Trophoblast cell (in vitro differentiated cells and primary cell): Measurements from ENCODE around the gene KLC1.
A peak's percentile ranks its signal among the peaks of the same experiment; 100 is the strongest.

Experiments
- DNase-seq, 2 donors: peaks; one replicate each; pipeline ENCODE4 v3.0.0-alpha.2; 2016
- H2AFZ ChIP-seq: 2 replicates; pipeline ENCODE4 v1.6.1; 2013; ENCODE audit warnings: low read length, moderate library complexity, mild to moderate bottlenecking; ENCODE audit not compliant: insufficient read depth, poor library complexity
- H2AK5ac ChIP-seq: 2 replicates; pipeline ENCODE4 v1.6.1; 2013; ENCODE audit warnings: mild to moderate bottlenecking, low read length
- H2BK120ac ChIP-seq: 2 replicates; pipeline ENCODE4 v1.6.1; 2013; ENCODE audit warnings: low read length, mild to moderate bottlenecking, moderate library complexity; ENCODE audit not compliant: insufficient read depth, poor library complexity
- H2BK12ac ChIP-seq: 2 replicates; pipeline ENCODE4 v1.6.1; 2013; ENCODE audit warnings: mild to moderate bottlenecking, low read length, moderate library complexity
- H2BK5ac ChIP-seq: 2 replicates; pipeline ENCODE4 v1.6.1; 2013; ENCODE audit warnings: low read length, low read depth, moderate library complexity, mild to moderate bottlenecking; ENCODE audit not compliant: poor library complexity
- H3K14ac ChIP-seq: 2 replicates; pipeline ENCODE4 v1.6.1; 2013; ENCODE audit warnings: mild to moderate bottlenecking, low read length
- H3K18ac ChIP-seq: 2 replicates; pipeline ENCODE4 v1.6.1; 2013; ENCODE audit warnings: mild to moderate bottlenecking, low read length
- H3K23ac ChIP-seq: 2 replicates; pipeline ENCODE4 v1.6.1; 2013; ENCODE audit warnings: low read length
- H3K27ac ChIP-seq: 2 replicates; pipeline ENCODE4 v1.5.1; 2013; ENCODE audit warnings: low read depth, mild to moderate bottlenecking, inconsistent platforms, low read length, moderate library complexity
- H3K27me3 ChIP-seq: 2 replicates; pipeline ENCODE4 v1.6.1; 2013; ENCODE audit warnings: inconsistent platforms, mild to moderate bottlenecking, low read length, moderate library complexity; ENCODE audit not compliant: insufficient read depth
- H3K36me3 ChIP-seq, 2 experiments: 1 replicate in 1 of 2; 2 replicates in 1 of 2; pipeline ENCODE4 v1.6.1; 2013; ENCODE audit warnings: low read length in 2 of 2, mild to moderate bottlenecking in 2 of 2, moderate library complexity in 1 of 2; ENCODE audit not compliant: insufficient read depth in 2 of 2, control insufficient read depth in 1 of 2
- H3K4ac ChIP-seq: 2 replicates; pipeline ENCODE4 v1.6.1; 2013; ENCODE audit warnings: low read depth, mild to moderate bottlenecking, low read length, moderate library complexity
- H3K4me1 ChIP-seq, 2 experiments: 1 replicate in 1 of 2; 2 replicates in 1 of 2; pipeline ENCODE4 v1.6.1; 2013; ENCODE audit warnings: low read length in 2 of 2, mild to moderate bottlenecking in 2 of 2, moderate library complexity in 1 of 2; ENCODE audit not compliant: insufficient read depth in 2 of 2, control insufficient read depth in 1 of 2
- H3K4me2 ChIP-seq: 2 replicates; pipeline ENCODE4 v1.6.1; 2013; ENCODE audit warnings: inconsistent platforms, mild to moderate bottlenecking, low read length, moderate library complexity
- H3K4me3 ChIP-seq: 2 replicates; pipeline ENCODE4 v1.5.1; 2013; ENCODE audit warnings: mild to moderate bottlenecking, low read depth, low read length, inconsistent platforms
- H3K79me1 ChIP-seq: one replicate; pipeline ENCODE4 v1.6.1; 2013; ENCODE audit warnings: low read length
- H3K79me2 ChIP-seq: 2 replicates; pipeline ENCODE4 v1.6.1; 2013; ENCODE audit warnings: low read length, mild to moderate bottlenecking; ENCODE audit not compliant: control insufficient read depth, insufficient read depth, poor library complexity
- H3K9ac ChIP-seq: 2 replicates; pipeline ENCODE4 v1.6.1; 2013; ENCODE audit warnings: mild to moderate bottlenecking, low read length
- H3K9me3 ChIP-seq: 2 replicates; pipeline ENCODE4 v1.6.1; 2013; ENCODE audit warnings: low read depth, mild to moderate bottlenecking, control low read depth, inconsistent platforms, low read length; ENCODE audit not compliant: insufficient read depth
- H4K12ac ChIP-seq: 2 replicates; pipeline ENCODE4 v1.6.1; 2013; ENCODE audit warnings: low read depth, mild to moderate bottlenecking, low read length, moderate library complexity
- H4K8ac ChIP-seq: 2 replicates; pipeline ENCODE4 v1.6.1; 2013; ENCODE audit warnings: low read depth, mild to moderate bottlenecking, low read length, moderate library complexity
- H4K91ac ChIP-seq: one replicate; pipeline ENCODE4 v1.6.1; 2013; ENCODE audit warnings: low read depth, mild to moderate bottlenecking, low read length, moderate library complexity
- WGBS: extraction: QIAGEN DNeasy Blood & Tissue Kit; methylation state at CpG from one replicate; pipeline ENCODE4 v1.1.7; 2013; ENCODE audit warnings: missing lambda C conversion rate; ENCODE audit not compliant: insufficient read length, insufficient coverage; ENCODE audit errors: extremely low coverage; 5-methylcytosine and 5-hydroxymethylcytosine counted together

KLC1 gene

GRCh38 chr14:103671911-103672310 is 42.9 kb downstream of the KLC1 start:
- Histone ChIP-seq H3K23ac (no peak overlapping the region), H3K27me3 (no peaks in the 10 kb centered on the region), H3K18ac (no peak overlapping the region), H3K4me3 (no peak overlapping the region), H2AFZ (no peak overlapping the region), H3K14ac (no peak overlapping the region), H2BK120ac (no peak overlapping the region), H3K4me1 (no peaks in the 10 kb centered on the region), H3K9ac (no peak overlapping the region), H4K12ac (no peak overlapping the region), H3K79me2 (no peaks in the 10 kb centered on the region), H4K91ac (no peak overlapping the region), H3K9me3 (no peaks in the 10 kb centered on the region), H3K36me3 (peaks cover 56 to 68% of the 10 kb centered on the region in 2 experiments), H3K4ac (no peak overlapping the region), H2AK5ac (no peak overlapping the region), H2BK12ac (no peak overlapping the region), H3K4me2 (no peak overlapping the region), H3K27ac (no peak overlapping the region), H3K79me1 (no peaks in the 10 kb centered on the region), H2BK5ac (no peak overlapping the region), H4K8ac (no peak overlapping the region)
- DNase-seq, result no peak
- no CpG with 5 or more reads among the region's 4 CpGs for WGBS

- Histone ChIP-seq H3K4me3 (no peak overlapping the region), H3K4me1 (no peaks in the 10 kb centered on the region), H3K9ac (no peak overlapping the region), H2AFZ (no peak overlapping the region), H3K18ac (no peak overlapping the region), H3K27ac (no peak overlapping the region), H3K4me2 (no peak overlapping the region), H3K79me2 (no peaks in the 10 kb centered on the region), H3K27me3 (no peaks in the 10 kb centered on the region), H3K23ac (no peak overlapping the region), H2BK5ac (no peak overlapping the region), H2AK5ac (no peak overlapping the region), H3K9me3 (no peaks in the 10 kb centered on the region), H3K14ac (no peak overlapping the region), H3K79me1 (no peaks in the 10 kb centered on the region), H4K91ac (no peak overlapping the region), H4K8ac (no peak overlapping the region), H2BK12ac (no peak overlapping the region), H3K36me3 (peaks cover 64 to 77% of the 10 kb centered on the region in 2 experiments), H4K12ac (peak overlapping the region; percentile 90), H3K4ac (no peak overlapping the region), H2BK120ac (no peak overlapping the region)
- DNase-seq, result no peak
- no CpG with 5 or more reads among the region's 8 CpGs for WGBS
These were observed 46.9 kb downstream of the KLC1 start for GRCh38 chr14:103675957-103676356.

- Histone ChIP-seq H2AFZ (no peak overlapping the region), H3K36me3 (peaks cover 63 to 75% of the 10 kb centered on the region in 2 experiments), H3K4me3 (no peak overlapping the region), H2BK120ac (no peak overlapping the region), H3K79me1 (no peaks in the 10 kb centered on the region), H2BK12ac (no peak overlapping the region), H3K4ac (no peak overlapping the region), H4K91ac (no peak overlapping the region), H3K79me2 (no peaks in the 10 kb centered on the region), H2AK5ac (no peak overlapping the region), H2BK5ac (no peak overlapping the region), H3K23ac (no peak overlapping the region), H3K4me2 (no peak overlapping the region), H4K12ac (no peak overlapping the region), H3K9ac (no peak overlapping the region), H3K9me3 (no peaks in the 10 kb centered on the region), H3K27ac (no peak overlapping the region), H3K18ac (no peak overlapping the region), H3K27me3 (no peaks in the 10 kb centered on the region), H4K8ac (no peak overlapping the region), H3K14ac (no peak overlapping the region), H3K4me1 (no peaks in the 10 kb centered on the region)
- no CpG with 5 or more reads among the region's 16 CpGs for WGBS
- no peak for DNase-seq
These were observed 48.1 kb downstream of the KLC1 start for GRCh38 chr14:103676881-103677675.

GRCh38 chr14:103679351-103679750 is 50.3 kb downstream of the KLC1 start:
- Histone ChIP-seq H4K8ac (no peak overlapping the region), H2BK5ac (no peak overlapping the region), H3K4me3 (no peak overlapping the region), H3K27ac (no peak overlapping the region), H3K18ac (no peak overlapping the region), H3K9ac (no peak overlapping the region), H3K4me2 (no peak overlapping the region), H3K4me1 (no peaks in the 10 kb centered on the region), H2BK12ac (no peak overlapping the region), H3K9me3 (no peaks in the 10 kb centered on the region), H4K91ac (no peak overlapping the region), H3K27me3 (no peaks in the 10 kb centered on the region), H2AK5ac (no peak overlapping the region), H4K12ac (no peak overlapping the region), H3K79me1 (no peaks in the 10 kb centered on the region), H2BK120ac (no peak overlapping the region), H3K4ac (no peak overlapping the region), H3K14ac (no peak overlapping the region), H3K23ac (no peak overlapping the region), H2AFZ (no peak overlapping the region), H3K36me3 (peaks cover 65 to 78% of the 10 kb centered on the region in 2 experiments), H3K79me2 (no peaks in the 10 kb centered on the region)
- no CpG with 5 or more reads among the region's 13 CpGs for WGBS
- DNase-seq, result peak; percentile 26 to 45
